MG63 (cell line): ENCODE data around the gene BRAF. TPM values are rescaled to one million over a fixed set of nuclear protein-coding genes. Genes with fewer than 3 reads are reported as not detected.
"Not testable (repeated sequence)": the region's sequence is repeated elsewhere in the genome, so short reads cannot be mapped to it uniquely, and the experiment has no call there.

Source experiments
- DNase-seq: peaks from one replicate; pipeline ENCODE4 v3.0.0-alpha.2; 2020
- H3K27me3 ChIP-seq: fragments of 250-450 bp; sonication (Bioruptor Pico); 2 replicates; pipeline ENCODE4 v1.5.1; 2020; ENCODE audit warnings: mild to moderate bottlenecking, moderate library complexity
- H3K36me3 ChIP-seq: fragments of 250-450 bp; sonication (Bioruptor Pico); 2 replicates; pipeline ENCODE4 v1.5.1; 2020; ENCODE audit warnings: mild to moderate bottlenecking, moderate library complexity
- H3K4me3 ChIP-seq: fragments of 250-450 bp; sonication (Bioruptor Pico); 2 replicates; pipeline ENCODE4 v1.5.1; 2020; ENCODE audit warnings: mild to moderate bottlenecking, moderate library complexity
- H3K9me3 ChIP-seq: fragments of 250-450 bp; sonication (Bioruptor Pico); 2 replicates; pipeline ENCODE4 v1.5.1; 2020; ENCODE audit warnings: mild to moderate bottlenecking, moderate library complexity
- total RNA-seq: library from RNA; depleted of rRNA; stranded (reverse); fragments of >200 nt; shearing (Covaris generic); gene quantifications from 2 replicates; pipeline ENCODE4 v1.2.3, GENCODE V29; 2014; ENCODE audit warnings: low replicate concordance; rRNA removed

BRAF gene
- total RNA-seq, 1 experiment from 2014 or later = 4.2 TPM

- peak; percentile 46 for DNase-seq
- H3K9me3 ChIP-seq = no peaks in the 10 kb centered on the region
- H3K4me3 ChIP-seq = no peak overlapping the region
- no peaks in the 10 kb centered on the region for H3K27me3 ChIP-seq
- no peaks in the 10 kb centered on the region; the same call in 1 of the 2 replicates for H3K36me3 ChIP-seq
Measured at GRCh38 chr7:140674899-140675701, 249.6 kb downstream of the BRAF start.

DNA sequence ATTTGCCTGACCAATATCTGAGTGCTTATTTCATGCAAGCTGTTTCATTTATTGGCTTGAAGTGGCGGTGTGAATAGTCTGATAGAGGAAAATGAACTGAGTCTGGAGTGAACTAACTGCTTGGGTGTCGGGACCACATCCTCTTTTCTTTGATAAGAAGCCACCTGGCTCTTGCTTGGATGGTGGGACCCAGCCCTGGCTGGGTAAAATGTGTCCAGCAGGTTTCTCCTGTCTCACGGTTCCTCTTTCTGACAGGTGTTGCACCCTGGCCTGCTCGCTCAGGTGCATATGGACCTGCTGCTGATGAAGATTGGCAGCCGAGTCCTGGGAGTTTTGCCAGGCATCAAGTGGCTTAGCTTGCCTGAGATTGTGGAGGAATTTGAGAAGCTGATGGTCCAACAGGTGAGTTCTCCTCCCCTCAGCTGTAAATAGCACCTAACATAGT is 250.4 kb downstream of the BRAF start:
- no peaks in the 10 kb centered on the region for H3K9me3 ChIP-seq
- no peaks in the 10 kb centered on the region for H3K27me3 ChIP-seq
- no peaks in the 10 kb centered on the region; the same call in 1 of the 2 replicates for H3K36me3 ChIP-seq
- DNase-seq = no peak
- H3K4me3 ChIP-seq = no peak overlapping the region

- DNase-seq = no peak
- Histone ChIP-seq H3K27me3 (no peaks in the 10 kb centered on the region), H3K9me3 (no peaks in the 10 kb centered on the region), H3K36me3 (no peaks in the 10 kb centered on the region; the same call in 1 of the 2 replicates), H3K4me3 (no peak overlapping the region; the same call in 1 of the 2 replicates)
Measured at GRCh38 chr7:140673774-140674155, 251.0 kb downstream of the BRAF start.

- no peaks in the 10 kb centered on the region for H3K27me3 ChIP-seq
- H3K4me3 ChIP-seq = peak overlapping the region; percentile 48
- H3K36me3 ChIP-seq = no peaks in the 10 kb centered on the region; the same call in 1 of the 2 replicates
- H3K9me3 ChIP-seq = no peaks in the 10 kb centered on the region
- no peak for DNase-seq
Measured at GRCh38 chr7:140673063-140673773, 251.5 kb downstream of the BRAF start.

- Histone ChIP-seq H3K27me3 (no peaks in the 10 kb centered on the region), H3K36me3 (no peaks in the 10 kb centered on the region; the same call in 1 of the 2 replicates), H3K9me3 (no peaks in the 10 kb centered on the region), H3K4me3 (peak within 1 kb of the TSS; percentile 48)
- peak; percentile 55 for DNase-seq
Measured at GRCh38 chr7:140672382-140673062, 252.2 kb downstream of the BRAF start, which contains the start of gene ADCK2. Gene ADCK2, plus strand, starts transcription at chr7:140672945. Its CDS starts 386 bp downstream, at chr7:140673331.

DNA sequence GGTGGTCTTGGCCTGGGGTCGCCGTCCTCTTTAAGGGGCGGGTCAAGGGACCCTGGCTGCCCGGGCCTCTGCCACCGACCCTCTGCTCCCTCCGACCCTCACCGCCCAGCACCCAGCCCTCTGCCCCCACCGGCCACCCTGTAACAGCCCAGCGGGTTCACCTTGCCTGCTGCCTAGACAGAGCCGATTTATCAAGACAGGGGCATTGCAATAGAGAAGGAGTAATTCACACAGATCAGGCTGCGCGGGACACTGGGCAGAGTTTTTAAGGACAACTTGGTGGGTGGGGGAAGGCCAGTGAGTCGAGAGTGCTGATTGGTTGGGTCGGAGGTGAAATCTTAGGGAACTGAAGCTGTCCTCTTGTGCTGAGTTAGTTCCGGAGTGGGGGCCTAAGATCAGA is 252.8 kb downstream of the BRAF start:
- Histone ChIP-seq H3K9me3 (no peaks in the 10 kb centered on the region), H3K4me3 (no peak overlapping the region), H3K27me3 (no peaks in the 10 kb centered on the region), H3K36me3 (no peaks in the 10 kb centered on the region; the same call in 1 of the 2 replicates)
- DNase-seq = no peak

DNA sequence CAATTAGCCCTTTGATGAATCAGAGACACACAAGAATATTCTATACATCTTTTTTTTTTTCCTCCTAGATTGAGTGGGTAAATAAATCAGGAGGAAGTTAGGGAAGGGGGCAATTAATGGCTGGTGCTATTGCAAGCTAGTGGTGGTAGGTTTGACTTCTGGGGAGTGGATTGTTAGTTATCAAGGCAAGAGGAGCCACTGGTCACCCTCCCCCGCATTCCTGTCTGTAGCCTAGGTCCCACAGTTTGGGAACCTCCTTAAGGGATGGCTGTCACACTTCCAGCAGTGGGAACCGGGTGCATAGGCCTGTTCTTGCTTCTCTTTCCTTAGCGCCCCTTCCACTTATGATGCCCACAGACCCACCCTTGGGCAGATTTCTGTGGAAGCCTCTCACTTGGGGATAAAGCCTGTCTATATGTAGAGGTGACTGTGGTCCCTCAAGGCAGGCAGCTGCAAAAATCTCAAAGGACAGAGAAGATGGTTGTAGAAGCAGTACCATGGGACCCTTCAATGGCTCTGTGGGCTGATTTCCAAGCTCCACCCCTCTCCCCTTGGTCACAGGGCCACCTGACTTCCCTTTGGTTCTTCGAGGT is 254.3 kb downstream of the BRAF start:
- Histone ChIP-seq H3K36me3 (no peaks in the 10 kb centered on the region), H3K9me3 (no peaks in the 10 kb centered on the region)

GRCh38 chr7:140669862-140670261 is 254.9 kb downstream of the BRAF start:
- H3K36me3 ChIP-seq, H3K4me3 ChIP-seq, DNase-seq, H3K9me3 ChIP-seq, H3K27me3 ChIP-seq: not testable (repeated sequence)

More for the DNA sequence above, 254.3 kb downstream of the BRAF start:
- DNase-seq = no peak
- H3K4me3 ChIP-seq = no peak overlapping the region
- no peaks in the 10 kb centered on the region for H3K27me3 ChIP-seq

GRCh38 chr7:140669352-140669751 is 255.4 kb downstream of the BRAF start:
- DNase-seq = no peak
- Histone ChIP-seq H3K9me3 (no peaks in the 10 kb centered on the region), H3K27me3 (no peaks in the 10 kb centered on the region), H3K36me3 (no peaks in the 10 kb centered on the region), H3K4me3 (no peak overlapping the region)

Other genes with a start within 250 kb of the BRAF start
- 196 and 288 TPM in 2 replicates for gene NDUFB2, start 228.2 kb downstream of the BRAF start, total RNA-seq
- 15.6 and 49.7 TPM in 2 replicates for gene MRPS33, start 90.0 kb upstream of the BRAF start, total RNA-seq
- gene TMEM178B, start 149.1 kb upstream of the BRAF start, total RNA-seq = 0.10 TPM in 1 of 2 replicates, not detected in the other